Forelimb muscle (tissue), 1 donor: Measurements from ENCODE around the gene ART1. TPM values are rescaled to one million over a fixed set of nuclear protein-coding genes. Genes with fewer than 3 reads are reported as not detected.

Experiments used
- DNase-seq: peaks from one replicate; pipeline ENCODE4 v3.0.0-alpha.2; 2013; ENCODE audit warnings: low read depth
- polyA plus RNA-seq: library from polyadenylated mRNA; unstranded; fragments of 120-200 nt; gene quantifications from one replicate; pipeline ENCODE4 v1.2.1, GENCODE V29; 2013; ENCODE audit not compliant: insufficient read length

The ART1 gene
- polyA plus RNA-seq, 1 donor, result 7.2 TPM

DNA sequence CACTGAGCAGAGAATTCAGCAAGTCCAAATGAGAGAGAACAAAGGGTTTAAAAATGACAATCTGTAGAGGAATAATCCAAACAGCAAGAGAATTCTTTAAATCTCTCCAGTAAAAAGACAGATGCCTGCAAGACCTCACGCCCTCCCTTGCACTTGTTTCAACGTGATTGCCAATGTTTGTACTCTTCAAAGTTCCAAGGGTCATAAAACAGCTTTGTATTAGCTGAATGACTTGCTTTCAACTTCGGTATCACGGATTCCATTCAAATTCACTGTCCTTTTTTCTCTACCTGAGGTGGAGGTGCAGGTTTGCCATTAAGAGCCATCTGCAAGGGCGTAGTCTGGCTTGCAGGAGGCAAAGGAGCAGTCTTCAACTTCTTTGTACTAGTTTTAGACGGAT is 67.3 kb downstream of the ART1 start:
- DNase-seq, result no peak

Other genes starting within 250 kb of the ART1 start
- gene ART5, start 3.1 kb upstream of the ART1 start, polyA plus RNA-seq, result 4.3 TPM
- gene CHRNA10, start 26.3 kb downstream of the ART1 start, polyA plus RNA-seq, result 5.7 TPM
- 36.8 TPM for gene NUP98, start 152.4 kb downstream of the ART1 start, polyA plus RNA-seq
- gene PGAP2, start 163.4 kb downstream of the ART1 start, polyA plus RNA-seq, result 24.7 TPM
- gene RHOG, start 195.8 kb downstream of the ART1 start, polyA plus RNA-seq, result 22.7 TPM
- gene STIM1, start 210.5 kb downstream of the ART1 start, polyA plus RNA-seq, result 116 TPM